ENCODE results near the gene BCAP29. TPM values are rescaled to one million over a fixed set of nuclear protein-coding genes. Genes with fewer than 3 reads are reported as not detected.

BCAP29 gene
- total RNA-seq, 1 donor from 2014 or later, result 34.9 TPM

GRCh38 chr7:107582875-107583274 lies 2.8 kb downstream of the BCAP29 start:
- H3K9me3 Mint-ChIP-seq (ENCODE audit: low read depth), result no peaks in the 10 kb centered on the region
- no peaks in the 10 kb centered on the region for H3K27me3 Mint-ChIP-seq
- H3K4me1 Mint-ChIP-seq (ENCODE audit: low read depth), result peaks cover 8% of the 10 kb centered on the region
- no peak for TF ChIP-seq CTCF (IDR thresholded peaks at IDR 0.05; ENCODE audit: unreplicated experiment)
- H3K36me3 Mint-ChIP-seq (ENCODE audit: insufficient read depth), result peaks cover 10% of the 10 kb centered on the region
- no peak overlapping the region for H3K27ac Mint-ChIP-seq
- H3K4me3 Mint-ChIP-seq (ENCODE audit: low read depth), result no peak overlapping the region
- no peak for DNase-seq (ENCODE audit: low spot score, unreplicated experiment)

GRCh38 chr7:107584716-107585115 lies 4.7 kb downstream of the BCAP29 start:
- Mint-ChIP-seq H3K4me1 (ENCODE audit: low read depth) (peaks cover 6% of the 10 kb centered on the region), H3K4me3 (ENCODE audit: low read depth) (no peak overlapping the region), H3K9me3 (ENCODE audit: low read depth) (peaks cover 5% of the 10 kb centered on the region), H3K27ac (no peak overlapping the region), H3K36me3 (ENCODE audit: insufficient read depth) (peaks cover 18% of the 10 kb centered on the region), H3K27me3 (no peaks in the 10 kb centered on the region)
- no peak for TF ChIP-seq CTCF (IDR thresholded peaks at IDR 0.05; ENCODE audit: unreplicated experiment)
- DNase-seq (ENCODE audit: low spot score, unreplicated experiment), result no peak

- Mint-ChIP-seq H3K4me3 (ENCODE audit: low read depth) (no peak overlapping the region), H3K9me3 (ENCODE audit: low read depth) (peaks cover 5% of the 10 kb centered on the region), H3K36me3 (ENCODE audit: insufficient read depth) (peaks cover 19% of the 10 kb centered on the region), H3K27ac (no peak overlapping the region), H3K27me3 (no peaks in the 10 kb centered on the region), H3K4me1 (ENCODE audit: low read depth) (peaks cover 6% of the 10 kb centered on the region)
- no peak for DNase-seq (ENCODE audit: low spot score, unreplicated experiment)
- TF ChIP-seq CTCF (IDR thresholded peaks at IDR 0.05; ENCODE audit: unreplicated experiment), result no peak
Observed at GRCh38 chr7:107588529-107589130, 8.6 kb downstream of the BCAP29 start.

GRCh38 chr7:107591421-107591820 lies 11.4 kb downstream of the BCAP29 start:
- H3K27me3 Mint-ChIP-seq, result no peaks in the 10 kb centered on the region
- DNase-seq (ENCODE audit: low spot score, unreplicated experiment), result no peak
- no peak overlapping the region for H3K27ac Mint-ChIP-seq
- peaks cover 5% of the 10 kb centered on the region for H3K9me3 Mint-ChIP-seq (ENCODE audit: low read depth)
- peaks cover 21% of the 10 kb centered on the region for H3K36me3 Mint-ChIP-seq (ENCODE audit: insufficient read depth)
- no peak overlapping the region for H3K4me3 Mint-ChIP-seq (ENCODE audit: low read depth)
- no peak for TF ChIP-seq CTCF (IDR thresholded peaks at IDR 0.05; ENCODE audit: unreplicated experiment)
- H3K4me1 Mint-ChIP-seq (ENCODE audit: low read depth), result peaks cover 6% of the 10 kb centered on the region

- DNase-seq (ENCODE audit: low spot score, unreplicated experiment), result no peak
- Mint-ChIP-seq H3K4me3 (ENCODE audit: low read depth) (no peak overlapping the region), H3K36me3 (ENCODE audit: insufficient read depth) (peaks cover 23% of the 10 kb centered on the region), H3K27me3 (no peaks in the 10 kb centered on the region), H3K27ac (no peak overlapping the region), H3K9me3 (ENCODE audit: low read depth) (peaks cover 5% of the 10 kb centered on the region), H3K4me1 (ENCODE audit: low read depth) (peaks cover 11% of the 10 kb centered on the region)
- no peak for TF ChIP-seq CTCF (IDR thresholded peaks at IDR 0.05; ENCODE audit: unreplicated experiment)
Observed at GRCh38 chr7:107592361-107593024, 12.4 kb downstream of the BCAP29 start.

All from progenitor cell of endocrine pancreas (in vitro differentiated cells).